ENCODE data around the gene CHD2.
"Not testable (repeated sequence)": the region's sequence is repeated elsewhere in the genome, so short reads cannot be mapped to it uniquely, and the experiment has no call there.

The CHD2 gene

DNA sequence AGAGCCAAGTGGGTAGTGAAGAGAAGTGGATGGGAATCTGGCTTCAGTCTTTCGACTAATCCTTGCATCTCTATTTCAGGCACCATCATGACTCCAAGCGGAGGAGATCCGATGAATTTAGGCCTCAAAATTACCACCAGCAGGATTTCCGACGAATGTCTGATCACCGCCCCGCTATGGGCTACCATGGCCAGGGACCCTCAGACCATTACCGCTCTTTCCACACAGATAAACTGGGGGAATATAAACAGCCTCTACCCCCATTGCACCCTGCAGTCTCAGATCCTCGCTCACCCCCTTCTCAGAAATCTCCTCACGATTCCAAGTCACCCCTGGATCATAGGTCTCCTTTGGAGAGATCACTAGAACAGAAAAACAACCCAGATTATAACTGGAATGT lies 124.2 kb downstream of the CHD2 start:
- no peak for DNase-seq

DNA sequence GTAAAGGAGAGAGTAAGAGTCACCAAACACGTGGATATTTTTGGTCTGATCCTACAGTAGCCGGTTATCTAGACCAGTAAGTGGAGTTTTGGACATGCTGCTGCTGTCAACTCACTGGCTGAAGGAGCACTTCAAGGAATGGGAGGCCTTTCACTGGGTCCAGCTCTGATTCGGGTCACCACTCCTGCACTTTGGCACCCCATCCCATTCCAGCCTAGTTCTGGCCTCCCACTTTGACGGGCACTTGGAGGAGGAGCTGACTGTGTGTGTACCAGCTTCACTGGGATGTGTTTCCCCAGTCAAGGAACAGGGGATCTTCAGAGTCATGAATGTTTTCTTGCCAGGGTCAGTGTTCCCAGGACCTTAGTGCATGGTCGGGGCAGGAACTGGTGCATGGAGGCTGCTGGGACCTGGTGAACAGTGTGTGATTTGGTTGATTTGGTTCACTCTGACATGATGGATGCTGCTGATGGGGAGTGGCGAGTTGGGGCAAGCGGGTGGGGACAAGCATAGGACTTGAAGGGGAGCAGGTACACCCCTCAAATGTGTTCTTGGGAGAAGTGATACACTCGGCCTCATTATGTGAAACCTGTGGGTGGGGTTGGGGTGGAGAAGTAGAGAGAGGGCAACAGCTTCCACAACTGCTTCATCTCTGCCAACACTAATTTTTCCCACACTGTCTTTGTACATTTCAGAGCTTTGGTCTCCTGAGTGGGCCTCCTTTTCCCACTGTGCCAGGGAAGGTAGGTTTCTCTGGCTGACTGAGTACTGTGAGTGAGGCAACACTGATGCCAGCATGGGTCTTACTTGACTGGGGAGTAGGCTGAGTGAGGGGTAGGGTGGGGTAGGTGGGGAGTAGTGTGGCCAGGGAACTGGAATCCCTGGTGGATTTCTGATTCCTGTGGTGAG lies 124.8 kb downstream of the CHD2 start:
- no peak for DNase-seq

DNA sequence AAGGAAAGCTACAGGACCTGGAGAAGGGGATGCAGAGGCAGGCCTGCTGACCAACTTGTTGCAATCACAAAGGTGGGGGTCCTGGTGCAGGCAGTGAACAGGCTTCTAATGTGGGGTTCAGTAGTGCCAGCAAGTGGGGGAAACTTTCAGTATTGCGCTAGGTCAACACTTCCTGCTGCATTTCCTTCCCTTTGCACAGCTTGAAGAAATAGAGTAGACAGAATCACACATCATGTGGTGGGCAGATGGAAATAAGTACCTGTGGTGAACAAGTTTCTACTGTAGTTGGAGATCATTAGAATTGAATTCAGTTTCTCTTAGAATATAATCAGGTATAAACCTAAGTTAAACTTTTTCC lies 125.5 kb downstream of the CHD2 start:
- DNase-seq: no peak

DNA sequence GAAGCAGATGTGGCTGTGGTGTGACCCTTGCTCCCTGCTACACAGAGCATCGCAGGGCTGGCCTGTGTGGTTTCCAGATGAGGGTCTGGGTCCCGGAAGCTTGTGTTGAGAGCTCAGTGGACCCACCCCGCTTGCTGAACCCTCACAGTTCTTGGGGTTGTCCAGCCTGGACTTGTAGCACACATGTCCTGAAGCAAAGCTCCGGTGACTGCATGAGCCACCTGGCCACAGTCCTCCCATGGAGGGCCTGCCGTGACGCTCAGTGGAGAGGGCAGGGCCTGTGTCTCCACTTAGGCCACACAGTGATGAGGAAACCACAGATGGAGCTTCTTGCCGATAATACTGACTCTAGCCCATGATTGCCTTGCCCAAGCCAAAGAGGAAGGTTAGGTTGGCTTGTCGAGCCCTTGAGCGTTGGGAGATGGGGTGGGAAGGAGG lies 126.3 kb downstream of the CHD2 start:
- no peak for DNase-seq

DNA sequence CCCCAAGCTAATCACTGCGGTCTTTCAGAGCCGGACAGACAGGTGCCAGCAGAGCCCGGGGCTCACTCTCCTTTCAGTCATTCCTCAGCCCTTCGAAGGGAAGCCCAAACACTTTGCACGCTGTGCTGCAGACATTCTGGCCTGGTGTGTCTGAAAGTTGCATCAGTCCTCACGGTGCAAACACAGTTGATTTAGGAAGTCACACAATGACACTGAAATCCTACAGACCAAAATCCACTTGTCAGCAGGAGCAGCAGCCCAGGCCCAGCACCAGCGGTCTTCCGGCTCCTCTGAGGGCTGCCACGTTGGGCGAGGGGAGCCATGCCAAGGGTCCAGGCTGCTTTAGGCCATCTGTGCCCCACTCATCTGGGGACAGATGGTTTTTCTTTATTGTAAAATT lies 127.3 kb downstream of the CHD2 start:
- DNase-seq: no peak

DNA sequence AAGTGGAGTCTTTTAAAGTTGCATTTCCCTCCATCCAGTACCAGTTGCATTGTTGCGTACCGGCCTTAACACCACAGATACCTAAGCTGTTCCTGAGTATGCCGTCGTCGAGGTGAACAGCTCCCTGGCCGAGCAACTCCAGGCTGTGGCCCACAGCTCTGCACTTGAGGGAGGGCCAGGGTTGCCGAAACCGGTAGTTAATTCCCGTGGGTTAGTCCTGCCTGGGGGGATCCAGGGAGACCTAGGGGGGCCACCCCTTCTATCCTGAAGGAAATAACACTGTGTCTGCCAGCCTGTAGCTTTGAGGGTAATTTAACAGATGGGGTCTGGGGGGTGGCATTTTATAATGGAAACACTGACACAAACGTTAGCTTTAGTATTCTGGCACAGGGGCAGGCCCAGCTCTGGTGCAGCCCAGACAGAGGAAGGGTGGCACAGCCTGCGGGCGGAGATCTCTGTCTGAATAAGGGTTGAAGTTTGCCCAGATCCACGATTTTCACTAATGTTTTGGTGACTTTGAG lies 128.0 kb downstream of the CHD2 start:
- DNase-seq: no peak

DNA sequence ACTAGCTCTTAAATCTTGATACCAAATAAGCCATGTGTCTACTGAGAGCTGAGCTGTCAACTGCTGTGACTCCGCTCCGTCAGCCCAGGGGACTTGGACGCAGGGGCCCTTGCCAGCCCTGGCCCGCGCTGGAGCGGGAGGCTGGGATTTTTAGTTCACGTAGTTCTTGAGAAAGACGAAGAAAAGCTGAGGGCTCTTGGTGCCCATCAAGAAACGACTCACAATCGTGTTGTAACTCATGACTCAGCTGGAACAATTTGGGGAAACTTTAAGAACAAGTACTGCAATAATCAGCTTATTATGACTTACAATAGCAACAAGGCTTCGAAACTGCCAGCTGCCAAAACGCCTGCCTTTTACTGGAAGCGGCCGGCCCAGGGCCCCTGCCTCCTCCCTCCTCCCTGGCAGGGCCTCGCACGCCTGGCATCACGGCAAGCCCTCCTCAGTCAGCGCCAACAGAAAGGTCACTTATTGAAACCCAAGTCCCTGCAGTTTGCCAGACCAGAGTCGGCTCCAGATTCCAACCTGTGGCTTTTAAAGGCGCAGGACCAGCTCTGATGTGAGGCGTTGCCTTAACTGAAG lies 128.6 kb downstream of the CHD2 start:
- no peak for DNase-seq

DNA sequence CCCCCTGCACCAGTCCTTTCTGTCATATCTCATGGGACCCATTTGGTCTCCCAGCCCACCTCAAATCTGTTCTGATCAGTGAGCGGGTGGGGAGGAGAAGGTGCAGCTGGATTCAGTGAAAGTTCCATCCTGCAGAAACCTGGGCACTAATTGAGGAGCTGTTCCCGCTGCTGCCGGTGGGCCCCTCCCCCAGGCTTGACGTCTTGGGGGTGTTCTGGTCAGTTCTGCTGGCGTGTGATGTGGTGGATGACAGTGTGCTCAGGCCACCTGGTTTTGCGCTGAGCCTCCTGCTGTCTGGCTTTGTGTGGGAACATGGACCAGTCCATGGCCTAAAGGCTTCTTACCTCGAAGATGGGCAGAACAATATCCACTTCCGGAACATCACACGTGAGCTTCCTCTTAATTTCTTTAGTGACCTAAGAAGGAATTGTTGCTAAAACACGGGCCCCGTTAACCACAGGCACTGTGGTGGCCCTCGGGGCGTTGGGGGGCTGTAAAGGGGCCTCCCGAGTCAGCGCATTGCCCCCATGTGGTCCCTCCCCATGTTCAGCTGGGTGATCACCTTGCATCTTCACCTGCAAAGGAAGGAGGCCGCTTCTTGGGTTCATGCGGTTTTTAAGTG lies 129.2 kb downstream of the CHD2 start:
- DNase-seq: no peak

DNA sequence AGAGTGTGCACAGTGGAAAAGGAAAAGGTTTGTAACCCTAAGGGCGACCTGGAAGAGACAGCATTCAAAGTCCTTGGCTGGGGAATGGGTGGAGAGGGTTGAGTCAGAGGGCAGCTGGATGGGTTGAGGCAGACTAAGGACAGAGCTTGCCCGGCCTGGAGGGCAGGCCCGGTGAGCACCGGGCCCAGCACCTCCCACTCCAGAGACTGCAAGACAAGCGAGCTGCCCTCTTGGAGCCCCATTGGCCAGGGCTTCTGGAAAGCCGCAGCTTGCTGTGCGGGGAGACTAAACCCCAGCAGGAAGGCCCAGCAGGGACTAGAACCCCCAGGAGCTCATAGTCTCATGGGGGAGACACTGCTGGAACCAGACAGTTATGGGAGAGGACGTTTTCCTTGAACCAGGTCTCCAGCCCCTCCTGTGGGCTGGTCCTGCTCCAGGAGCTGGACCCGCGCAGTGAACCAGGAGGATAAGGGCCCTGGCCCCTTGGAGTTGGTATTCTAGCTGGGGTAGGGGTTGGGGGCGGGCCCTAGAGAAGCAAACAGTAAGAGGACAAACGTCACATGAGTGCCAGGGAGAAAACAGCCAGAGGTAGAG lies 129.8 kb downstream of the CHD2 start:
- no peak for DNase-seq

DNA sequence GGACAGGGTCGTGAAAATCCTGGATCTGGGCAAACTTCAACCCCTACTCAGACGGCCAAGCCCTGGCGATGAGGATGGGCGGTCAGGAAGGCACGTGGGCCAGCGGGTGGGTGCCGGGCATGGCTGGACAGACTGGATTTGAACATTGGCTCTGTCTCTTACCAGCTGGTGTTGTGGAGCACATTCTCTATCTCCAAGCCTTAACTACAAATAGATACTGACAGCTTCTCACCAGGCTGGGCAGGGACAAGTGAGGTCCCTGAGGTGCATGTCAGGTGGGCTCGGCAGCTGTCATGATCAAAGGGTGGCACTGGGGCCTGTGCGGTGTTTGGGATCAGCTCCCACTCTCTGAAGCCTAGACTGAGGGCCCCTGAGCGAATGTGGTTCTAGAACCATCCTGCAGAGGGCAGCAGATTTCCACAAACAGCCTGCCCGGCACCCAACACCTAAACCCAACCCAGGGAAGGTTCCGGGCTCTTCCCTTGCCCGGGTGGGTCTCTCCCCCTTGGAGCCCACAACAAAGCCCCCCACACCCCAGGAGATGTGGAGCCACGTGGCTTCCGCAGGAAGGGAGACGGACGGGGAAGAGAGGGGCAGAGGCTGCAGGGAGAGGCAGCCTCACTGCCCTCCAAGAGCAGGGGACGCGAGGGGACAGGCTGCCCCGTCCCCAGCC lies 130.4 kb downstream of the CHD2 start:
- DNase-seq: peak; percentile 22 to 70 (median 50)

DNA sequence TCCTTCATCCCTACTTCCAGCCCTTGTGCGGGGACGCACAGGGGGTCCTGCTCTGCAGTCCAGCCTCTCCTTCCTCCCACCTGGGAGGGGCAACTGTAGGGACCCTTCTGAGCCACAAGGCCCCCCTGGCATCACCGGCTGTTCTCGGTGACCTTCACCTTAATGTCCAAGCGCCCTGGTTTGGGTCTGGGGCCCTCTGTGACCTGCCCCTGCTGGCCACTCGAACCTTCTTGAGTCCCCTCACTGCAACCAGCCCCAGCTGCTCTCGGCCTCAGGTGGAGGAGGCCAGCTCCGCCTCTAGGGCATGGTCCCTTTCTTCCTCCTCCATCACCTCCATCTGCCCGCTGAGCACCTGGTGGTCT lies 131.0 kb downstream of the CHD2 start:
- no peak for DNase-seq

DNA sequence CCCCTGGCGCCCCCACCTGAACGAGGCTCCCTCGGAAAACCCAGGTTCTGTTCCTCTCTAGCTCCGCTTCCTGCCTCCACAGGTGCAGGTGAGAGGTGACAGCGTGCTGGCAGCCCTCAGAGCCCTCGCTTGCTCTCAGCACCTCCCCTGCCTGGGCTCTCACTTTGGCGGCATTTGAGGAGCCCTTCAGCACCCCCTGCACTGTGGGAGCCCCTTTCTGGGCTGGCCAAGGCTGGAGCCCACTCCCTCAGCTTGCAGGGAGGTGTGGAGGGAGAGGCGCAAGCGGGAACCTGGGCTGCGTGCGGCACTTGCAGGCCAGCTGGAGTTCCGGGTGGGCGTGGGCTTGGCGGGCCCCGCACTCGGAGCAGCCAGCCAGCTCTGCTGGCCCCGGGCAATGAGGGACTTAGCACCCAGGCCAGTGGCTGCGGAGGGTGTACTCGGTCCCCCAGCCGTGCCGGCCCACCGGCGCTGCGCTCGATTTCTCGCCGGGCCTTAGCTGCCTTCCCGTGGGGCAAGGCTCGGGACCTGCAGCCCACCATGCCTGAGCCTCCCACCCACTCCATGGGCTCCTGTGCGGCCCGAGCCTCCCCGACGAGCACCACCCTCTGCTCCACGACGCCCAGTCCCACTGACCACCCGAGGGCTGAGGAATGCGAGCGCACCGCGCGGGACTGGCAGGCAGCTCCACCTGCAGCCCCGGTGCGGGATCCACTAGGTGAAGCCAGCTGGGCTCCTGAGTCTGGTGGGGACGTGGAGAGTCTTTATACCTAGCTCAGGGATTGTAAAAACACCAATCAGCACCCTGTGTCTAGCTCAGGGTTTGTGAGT lies 131.6 kb downstream of the CHD2 start:
- DNase-seq: not testable (repeated sequence)

DNA sequence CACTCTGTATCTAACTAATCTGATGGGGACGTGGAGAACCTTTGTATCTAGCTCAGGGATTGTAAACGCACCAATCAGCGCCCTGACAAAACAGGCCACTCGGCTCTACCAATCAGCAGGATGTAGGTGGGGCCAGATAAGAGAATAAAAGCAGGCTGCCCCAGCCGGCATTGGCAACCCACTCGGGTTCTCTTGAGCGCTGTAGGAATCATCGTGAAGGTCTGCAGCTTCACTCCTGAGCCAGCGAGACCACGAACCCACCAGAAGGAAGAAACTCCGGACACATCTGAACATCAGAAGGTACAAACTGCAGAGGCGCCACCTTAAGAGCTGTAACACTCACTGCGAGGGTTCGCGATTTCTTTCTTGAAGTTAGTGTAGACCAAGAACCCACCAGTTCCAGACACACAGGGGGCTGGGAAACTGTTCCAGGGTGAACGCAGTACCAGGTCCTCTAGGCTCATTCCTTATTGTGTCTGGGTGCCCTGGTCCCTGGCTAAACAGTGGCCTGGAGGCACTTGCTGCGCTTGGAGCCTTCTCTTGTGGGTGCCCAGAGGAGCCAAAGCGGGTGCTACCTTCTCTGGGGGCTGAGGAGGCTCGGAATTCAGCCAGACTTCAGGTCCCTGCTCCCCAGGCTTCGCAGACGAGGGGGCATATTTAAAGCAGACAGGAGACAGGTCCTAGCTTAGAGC lies 132.5 kb downstream of the CHD2 start:
- not testable (repeated sequence) for DNase-seq

DNA sequence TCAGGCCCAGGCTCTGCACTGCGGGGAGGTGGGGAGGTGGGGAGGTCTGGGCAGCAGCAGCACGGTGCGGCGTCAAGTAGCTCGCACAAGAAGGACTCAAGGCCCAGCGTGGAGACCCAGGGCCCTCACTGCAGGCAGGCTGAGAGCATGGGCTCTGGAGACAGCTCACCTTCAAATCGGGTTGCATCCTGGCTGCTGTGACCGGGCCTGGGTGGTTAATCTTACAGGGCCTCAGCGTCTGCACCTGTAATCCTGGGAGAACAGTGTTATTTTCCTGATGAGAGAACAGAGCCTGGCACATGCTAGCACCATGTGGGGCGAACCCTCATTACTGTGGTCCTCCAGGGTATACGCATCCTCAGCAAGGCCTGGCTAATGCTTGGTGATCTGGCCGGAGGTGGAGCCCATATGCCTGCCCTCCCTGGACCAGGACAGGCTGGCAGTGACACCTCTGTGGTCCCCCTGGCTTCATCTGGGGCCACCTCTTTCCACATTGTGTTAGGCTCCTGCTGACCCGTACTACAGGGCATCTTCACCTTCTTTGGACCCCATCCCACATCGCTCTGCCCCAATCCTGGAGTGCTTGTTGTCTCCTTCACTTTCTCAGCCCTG lies 133.4 kb downstream of the CHD2 start:
- DNase-seq: no peak

DNA sequence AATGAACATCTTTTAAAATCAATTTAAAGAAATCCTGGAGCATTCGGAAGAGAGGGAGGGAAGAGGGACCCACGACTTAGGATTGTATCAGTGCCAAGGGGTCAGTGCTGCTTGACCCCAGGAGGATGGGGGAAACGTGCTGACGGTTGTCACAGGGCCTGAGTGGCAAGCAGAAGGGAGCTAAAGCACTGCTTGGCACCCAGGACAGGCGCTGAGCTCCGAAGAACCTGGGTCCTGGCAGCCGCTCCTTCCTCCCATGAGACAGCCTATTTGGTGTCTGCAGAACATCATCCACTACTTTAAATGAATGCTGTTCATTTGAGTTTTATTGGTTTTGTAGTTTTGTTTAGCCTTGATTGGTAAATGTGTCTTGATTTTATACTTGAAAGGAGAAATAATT lies 134.4 kb downstream of the CHD2 start:
- DNase-seq: no peak

DNA sequence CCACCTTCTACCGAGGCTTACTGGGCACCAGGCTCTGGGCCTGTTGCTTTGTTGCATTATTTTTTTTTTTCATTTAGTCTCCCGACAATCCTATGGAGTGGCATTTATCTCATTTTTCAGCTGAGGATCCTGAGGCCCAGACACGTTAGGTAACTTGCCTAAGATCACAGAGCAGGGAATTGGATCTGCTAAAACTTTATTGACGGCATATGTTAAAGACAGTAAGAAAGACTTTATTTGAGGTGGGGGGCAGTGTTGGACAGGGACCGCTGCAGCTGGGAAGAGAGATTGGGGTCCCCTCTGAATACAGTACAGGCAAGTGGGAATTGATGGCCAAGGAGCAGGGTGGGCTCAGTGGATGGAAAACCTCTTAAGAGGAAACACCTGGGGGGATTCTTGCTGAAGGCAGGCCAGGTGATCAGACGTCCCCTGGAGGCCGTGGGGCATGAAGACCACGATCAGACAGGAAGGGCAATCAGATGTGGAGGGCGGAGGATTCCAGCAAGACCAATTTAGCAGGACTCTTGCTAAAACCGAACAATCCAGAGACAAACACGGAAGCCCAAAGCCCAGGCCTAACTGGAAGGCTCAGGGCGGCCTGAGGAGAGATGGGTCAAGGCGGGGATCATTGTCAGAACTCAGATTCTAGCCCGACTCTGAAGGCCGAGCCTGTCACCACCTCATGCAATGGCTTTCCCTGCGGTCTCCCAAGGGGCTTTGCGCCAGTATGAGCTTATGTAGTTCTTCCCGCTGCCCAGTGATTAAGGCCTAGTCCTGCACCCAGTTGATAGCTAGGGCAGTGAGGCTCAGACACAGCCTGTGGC lies 135.2 kb downstream of the CHD2 start:
- no peak for DNase-seq

DNA sequence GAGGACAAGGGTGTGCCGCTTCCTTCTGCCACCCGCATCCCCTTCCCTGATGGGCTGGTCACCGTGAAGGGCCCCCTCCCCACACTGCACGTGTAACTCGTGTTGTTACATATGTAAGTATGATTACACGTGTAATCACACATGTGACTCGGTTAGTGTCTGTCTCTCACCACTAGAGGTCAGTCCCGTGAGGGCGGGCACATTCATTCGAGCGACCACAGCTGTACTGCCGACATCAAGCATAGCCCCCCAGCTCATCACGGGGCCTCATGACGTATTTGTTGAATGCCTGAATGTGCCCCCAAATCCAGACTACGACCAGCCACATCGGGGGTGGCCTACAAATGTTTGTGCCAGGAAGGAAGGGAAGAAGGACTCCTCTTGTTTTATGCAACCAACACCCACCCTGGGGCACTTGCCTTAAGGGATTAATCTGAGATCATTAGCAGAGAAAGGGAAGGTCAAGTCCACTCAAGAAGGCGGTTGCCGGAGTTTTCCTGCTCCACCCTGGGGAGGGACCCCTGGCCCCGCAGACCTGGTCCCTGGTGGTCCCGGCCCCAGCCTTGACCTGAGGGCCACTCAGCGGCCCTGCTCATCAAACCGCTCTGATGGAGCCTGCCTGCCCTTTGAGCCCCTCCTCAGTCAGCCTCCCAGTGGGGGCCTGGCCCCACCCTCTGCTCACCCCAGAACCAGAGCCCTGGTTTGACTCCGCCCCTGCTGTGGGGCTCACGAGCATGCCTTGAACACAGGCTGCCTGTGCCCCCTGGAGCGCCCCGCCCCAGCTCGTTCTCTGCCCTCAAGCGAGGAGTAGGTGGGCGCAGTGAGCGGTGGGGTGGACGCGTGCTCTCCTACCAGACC lies 136.1 kb downstream of the CHD2 start:
- peak in 4 of 6 experiments; percentile 6 to 44 (median 13) for DNase-seq

DNA sequence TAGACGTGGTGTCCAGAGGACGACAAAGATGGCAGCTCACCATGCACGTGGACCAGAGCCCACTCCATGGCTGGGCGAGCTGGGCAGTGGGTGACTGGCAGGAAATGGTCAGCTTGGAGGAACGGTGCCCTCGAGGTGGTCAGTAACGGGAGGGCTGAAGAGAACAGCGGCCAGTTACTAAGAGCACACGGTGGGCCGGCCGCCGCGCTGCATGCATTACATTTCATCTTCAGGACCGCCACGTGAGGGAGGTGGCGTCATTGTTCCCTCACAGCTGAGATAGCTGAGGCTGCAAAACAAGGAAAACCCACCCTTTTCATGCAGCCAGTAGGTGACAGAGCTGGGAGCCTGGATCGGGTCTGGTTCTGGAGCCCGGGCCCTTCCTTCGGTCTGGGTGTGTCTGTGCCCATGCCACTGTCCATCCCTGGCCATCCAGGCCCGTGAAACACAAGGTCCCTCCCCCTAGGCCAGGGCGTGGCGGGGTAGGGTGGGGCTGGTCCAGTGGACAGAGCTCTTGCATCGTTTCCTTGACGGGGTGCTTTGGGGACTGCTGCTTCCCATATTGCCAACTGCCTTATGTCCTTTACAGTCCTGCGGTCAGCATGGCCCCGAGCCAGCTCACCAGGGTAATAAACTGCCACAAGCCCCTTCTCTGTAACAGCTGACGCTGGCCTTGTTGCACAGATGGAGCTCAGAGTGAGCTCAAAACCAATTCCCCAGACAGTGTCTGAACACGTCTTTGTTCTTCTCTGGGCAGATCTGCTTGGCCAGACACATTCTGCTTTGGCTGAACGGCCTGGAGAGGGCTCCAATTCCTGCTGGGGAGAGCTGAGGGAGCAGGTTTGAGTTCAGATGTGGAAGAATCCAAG lies 137.1 kb downstream of the CHD2 start:
- DNase-seq: no peak

All from stimulated activated naive CD4-positive, alpha-beta T cell (primary cell).